DND-41 (cell line): ENCODE results near the gene PI4KB.

ENCODE experiments used
- CTCF ChIP-seq: IDR thresholded peaks from 2 replicates; pipeline ENCODE4 v1.5.1; 2012; ENCODE audit warnings: borderline replicate concordance, low read length, moderate library complexity, mild to moderate bottlenecking; ENCODE audit not compliant: poor library complexity, severe bottlenecking; ENCODE audit errors: extremely low read depth
- EZH2 ChIP-seq: IDR thresholded peaks from 3 replicates; pipeline ENCODE4 v1.6.1; 2012; ENCODE audit warnings: borderline replicate concordance, low read depth, mild to moderate bottlenecking, moderate library complexity, low read length, inconsistent platforms; ENCODE audit not compliant: severe bottlenecking

GRCh38 chr1:151281225-151281968 lies 45.8 kb downstream of the PI4KB start:
- peak; percentile 32 for TF ChIP-seq CTCF
- no peak for TF ChIP-seq EZH2
